Suppressor macrophage (primary cell): Measurements from ENCODE around the gene MAZ.
"Not testable (repeated sequence)": the region's sequence is repeated elsewhere in the genome, so short reads cannot be mapped to it uniquely, and the experiment has no call there.

Experiments used
- DNase-seq, 4 experiments: peaks; one replicate each; pipeline ENCODE4 v3.0.0-alpha.2; 2020 to 2022

The MAZ gene

GRCh38 chr16:29784901-29785500 is 21.3 kb upstream of the MAZ start:
- peak; percentile 75 to 89 (median 79) for DNase-seq

DNA sequence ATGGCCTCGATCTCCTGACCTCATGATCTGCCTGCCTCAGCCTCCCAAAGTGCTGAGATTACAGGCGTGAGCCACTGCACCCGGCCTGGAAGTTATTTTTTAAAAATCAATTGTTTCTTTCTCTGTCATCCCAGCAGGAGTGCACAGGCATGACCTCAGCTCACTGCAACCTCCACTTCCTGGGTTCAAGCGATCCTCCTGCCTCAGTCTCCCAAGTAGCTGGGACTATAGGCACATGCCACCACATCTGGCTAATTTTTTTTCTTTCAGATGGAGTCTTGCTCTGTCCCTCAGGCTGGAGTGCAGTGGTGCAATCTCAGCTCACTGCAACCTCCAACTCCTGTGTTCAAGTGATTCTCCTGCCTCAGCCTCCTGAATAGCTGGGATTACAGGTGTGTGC is 19.2 kb upstream of the MAZ start:
- DNase-seq: not testable (repeated sequence)

DNA sequence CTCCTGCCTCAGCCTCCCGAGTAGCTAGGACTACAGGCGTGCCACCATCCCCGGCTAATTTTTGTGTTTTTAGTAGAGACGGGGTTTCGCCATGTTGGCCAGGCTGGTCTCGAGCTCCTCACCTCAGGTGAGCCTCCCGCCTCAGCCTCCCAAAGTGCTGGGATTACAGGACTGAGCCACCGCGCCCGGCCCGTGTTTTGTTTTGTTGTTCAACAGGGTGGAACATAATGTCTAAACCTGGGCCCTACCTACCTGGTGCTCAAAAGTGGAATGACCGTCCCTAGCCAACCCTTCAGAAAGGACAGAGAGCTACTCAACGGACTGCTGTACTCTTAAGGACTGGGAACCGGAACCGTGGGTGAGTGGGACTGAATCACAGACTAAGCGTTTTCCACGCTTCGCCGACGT is 16.6 kb upstream of the MAZ start:
- DNase-seq: no peak

DNA sequence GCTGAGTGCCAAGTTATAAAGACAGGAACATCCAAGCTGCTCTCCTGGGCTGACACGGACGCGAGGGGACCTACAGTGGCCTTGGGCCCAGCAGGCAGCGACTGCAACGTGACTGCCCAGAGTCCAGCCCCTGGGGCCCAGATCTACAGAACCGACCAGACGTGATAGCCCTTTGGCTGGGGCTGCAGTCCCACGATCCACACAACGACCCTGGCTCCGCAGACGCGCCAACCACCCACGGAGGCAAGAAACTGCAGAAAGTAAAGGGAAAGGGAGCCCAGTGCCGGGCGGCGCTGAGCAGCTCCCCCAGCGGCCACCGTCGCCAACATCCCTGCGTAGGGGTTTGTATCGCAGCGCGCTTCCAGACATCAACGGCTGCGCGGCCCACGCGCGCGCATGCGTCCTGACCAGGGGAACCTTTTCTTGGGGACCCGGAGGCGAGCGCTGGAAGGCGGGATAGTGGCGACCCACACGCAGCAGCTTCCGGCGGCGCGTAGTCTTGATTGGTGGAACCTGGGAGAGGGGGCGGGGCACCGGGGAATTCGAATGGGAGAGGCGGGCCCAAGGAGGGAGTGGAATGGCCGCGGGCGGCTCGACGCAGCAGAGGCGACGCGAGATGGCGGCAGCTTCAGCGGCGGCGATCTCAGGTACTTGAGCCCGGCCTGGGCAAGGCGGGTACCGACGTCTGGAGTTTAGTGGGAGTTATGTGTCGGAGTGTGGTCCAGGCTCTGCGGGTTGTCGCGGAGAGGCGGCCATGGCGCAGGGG is 16.0 kb upstream of the MAZ start, which contains the start of gene KIF22:
Gene KIF22, plus strand, starts transcription at position 569 of the 766 bp plus-strand sequence. Its CDS starts 9 bp downstream, at position 578.
- DNase-seq: peak; percentile 100

- peak in 1 of 4 experiments; percentile 29 for DNase-seq
Measured at GRCh38 chr16:29790949-29791844, 15.1 kb upstream of the MAZ start.

GRCh38 chr16:29791845-29792807 is 14.2 kb upstream of the MAZ start:
- DNase-seq: no peak

- not testable (repeated sequence) for DNase-seq
Measured at GRCh38 chr16:29793153-29793552, 13.2 kb upstream of the MAZ start.

DNA sequence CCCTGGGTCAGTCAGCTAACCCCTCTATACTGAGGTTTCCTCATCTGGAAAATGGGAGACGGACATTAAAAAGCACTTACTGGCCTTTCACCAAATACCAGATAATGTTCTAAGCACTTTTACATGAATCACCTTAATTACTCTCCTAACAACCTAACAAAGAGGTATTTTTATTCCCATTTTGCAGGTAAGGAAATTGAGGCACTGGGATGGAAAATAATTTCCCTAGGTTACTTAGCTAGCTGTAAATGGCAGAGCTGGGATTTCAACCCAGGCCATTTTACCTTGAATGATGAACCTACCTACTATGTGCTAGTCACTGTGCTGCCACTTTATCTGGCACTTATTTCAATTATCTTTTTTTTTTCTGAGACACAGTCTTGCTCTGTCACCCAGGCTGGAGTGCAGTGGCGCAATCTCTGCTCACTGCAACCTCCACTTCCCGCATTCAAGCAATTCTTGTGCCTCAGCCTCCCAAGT is 12.1 kb upstream of the MAZ start:
- no peak for DNase-seq

- DNase-seq: no peak
Measured at GRCh38 chr16:29802416-29802935, 3.9 kb upstream of the MAZ start.

DNA sequence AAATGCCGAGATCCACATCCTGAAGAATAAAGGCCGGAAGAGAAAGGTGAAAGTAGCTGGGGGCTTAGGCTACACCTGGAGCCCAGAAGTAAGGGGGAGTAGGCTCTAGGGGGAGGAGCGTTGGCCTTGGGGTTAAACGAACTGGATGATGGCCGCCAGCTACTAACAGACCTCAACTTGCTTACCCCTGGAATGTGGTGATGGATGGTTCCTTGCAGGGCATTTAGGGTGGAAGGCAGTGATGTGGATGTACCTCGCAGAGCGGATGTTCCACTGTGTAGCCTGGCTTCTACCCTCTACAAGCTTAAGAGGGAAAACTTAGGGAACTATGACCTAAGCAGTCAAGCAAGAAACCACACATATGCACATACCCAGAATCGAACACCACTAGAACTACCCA is 2.3 kb upstream of the MAZ start:
- DNase-seq: no peak

- peak; percentile 49 to 74 (median 67) for DNase-seq
Measured at GRCh38 chr16:29804455-29805231, 1.7 kb upstream of the MAZ start.

GRCh38 chr16:29805232-29806098 is 864 bp upstream of the MAZ start:
- DNase-seq: peak; percentile 99

- DNase-seq: peak in 2 of 4 experiments; percentile 43 to 63
Measured at GRCh38 chr16:29806641-29807425, 504 bp downstream of the MAZ start.

DNA sequence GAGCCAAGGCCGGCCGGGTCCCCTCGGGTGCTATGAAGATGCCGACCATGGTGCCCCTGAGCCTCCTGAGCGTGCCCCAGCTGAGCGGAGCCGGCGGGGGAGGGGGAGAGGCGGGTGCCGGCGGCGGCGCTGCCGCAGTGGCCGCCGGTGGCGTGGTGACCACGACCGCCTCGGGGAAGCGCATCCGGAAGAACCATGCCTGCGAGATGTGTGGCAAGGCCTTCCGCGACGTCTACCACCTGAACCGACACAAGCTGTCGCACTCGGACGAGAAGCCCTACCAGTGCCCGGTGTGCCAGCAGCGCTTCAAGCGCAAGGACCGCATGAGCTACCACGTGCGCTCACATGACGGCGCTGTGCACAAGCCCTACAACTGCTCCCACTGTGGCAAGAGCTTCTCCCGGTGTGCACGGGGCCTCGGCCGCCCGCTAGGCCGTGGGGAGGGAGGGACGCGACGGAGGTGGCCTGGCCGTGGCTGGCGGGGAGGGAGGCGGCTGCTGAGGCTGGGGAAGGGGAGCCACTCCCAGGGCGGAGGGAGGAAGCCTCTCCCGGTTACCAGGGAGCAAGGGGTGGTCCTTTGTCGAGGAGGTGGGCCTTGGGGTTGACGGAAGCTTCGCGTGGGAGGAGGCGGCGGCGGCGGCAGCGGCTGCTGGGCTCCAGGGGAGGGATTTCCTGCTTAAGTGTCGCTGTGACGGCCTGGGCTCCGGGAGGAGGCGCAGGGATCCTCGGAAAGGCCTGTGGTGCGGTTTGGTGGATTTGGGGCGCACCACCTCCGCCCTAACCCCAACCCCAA is 1.3 kb downstream of the MAZ start:
- DNase-seq: peak; percentile 92 to 97 (median 96)

- DNase-seq: no peak
Measured at GRCh38 chr16:29808219-29808900, 2.0 kb downstream of the MAZ start.

- DNase-seq: no peak
Measured at GRCh38 chr16:29809031-29809747, 2.9 kb downstream of the MAZ start.
